ENCODE measurements around the gene THEMIS. TPM values are rescaled to one million over a fixed set of nuclear protein-coding genes. Genes with fewer than 3 reads are reported as not detected.

The THEMIS gene
- total and polyA plus RNA-seq, 10 of the 15 experiments (the other 5 are each of a cell fraction or from before 2014, with no cell fraction given), result 0.06 to 1.5 (median 0.08) TPM; not detected in 6

GRCh38 chr6:127841811-127842210 lies 59.0 kb downstream of the THEMIS start:
- no peaks in the 10 kb centered on the region for H3K9me3 ChIP-seq (replicated peaks; ENCODE audit: control insufficient read depth, insufficient read depth, low read length)
- no peak overlapping the region for H3K4me3 ChIP-seq
- no peak overlapping the region for H3K27ac ChIP-seq (ENCODE audit: control insufficient read depth, insufficient read depth)
- WGBS (ENCODE audit: insufficient coverage, insufficient replicate concordance, low lambda C conversion rate, missing lambda C conversion rate), result 0% methylated on average over 1 of the region's 1 CpG
- H3K4me1 ChIP-seq (ENCODE audit: control insufficient read depth, insufficient read depth, low read length), result no peaks in the 10 kb centered on the region
- in situ Hi-C loops (cut with MboI), result no loop called here
- TF ChIP-seq MYB (IDR thresholded peaks at IDR 0.05; ENCODE audit: borderline replicate concordance, low read depth, low read length) (no peak), RUNX3 (IDR thresholded peaks at IDR 0.05; ENCODE audit: low read length) (no peak), MXI1 (IDR thresholded peaks at IDR 0.05; ENCODE audit: low read depth, low read length) (no peak), SRF (IDR thresholded peaks at IDR 0.05; ENCODE audit: low read depth in 2 of 2, low read length in 2 of 2) (no peak), NRF1 (conservative IDR thresholded peaks at IDR 0.05; ENCODE audit: low read depth, low read length) (no peak)
- ATAC-seq (no peak), FAIRE-seq (no peak), DNase-seq (ENCODE audit: low read depth, low spot score) (no peak)
- H3K27me3 ChIP-seq (replicated peaks in 1 of 2; ENCODE audit: control insufficient read depth in 2 of 2, insufficient read depth in 2 of 2, low read length in 1 of 2), result no peaks in the 10 kb centered on the region
- no TSS peak for BruUV-seq (replicated peaks)
- ChIA-PET RAD21 (ENCODE audit: unreplicated experiment) (no interaction called here), POLR2A (no interaction called here), CTCF (interaction anchor here (0.6 to 2.1 kb wide), 3 partner anchors 14 to 514 kb away, joined by 3 to 9 read pairs (median 3); no protein-coding TSS in a partner anchor), SMC1A (ENCODE audit: uncharacterized antibody, unreplicated experiment) (interaction anchor here (0.6 to 0.9 kb wide), 3 partner anchors 14 to 231 kb away, joined by 3 read pairs; no protein-coding TSS in a partner anchor)
- H3K79me2 ChIP-seq (ENCODE audit: control insufficient read depth, insufficient read depth, low read length), result no peaks in the 10 kb centered on the region
- intact Hi-C loops (cut with micrococcal nuclease; ENCODE audit: unreplicated experiment), result no loop called here
- no peaks in the 10 kb centered on the region for H3K36me3 ChIP-seq (ENCODE audit: control insufficient read depth in 2 of 2, insufficient read depth in 2 of 2, low read length in 1 of 2)
- no peak overlapping the region for H3K4me2 ChIP-seq (ENCODE audit: control insufficient read depth, insufficient read depth)
- no peak overlapping the region for H2AFZ ChIP-seq (ENCODE audit: control insufficient read depth, low read depth, low read length)
- no peak overlapping the region for H3K9ac ChIP-seq (ENCODE audit: control insufficient read depth, insufficient read depth, low read length)
- no peaks in the 10 kb centered on the region for H4K20me1 ChIP-seq (ENCODE audit: control insufficient read depth, insufficient read depth)

- Histone ChIP-seq H3K9ac (ENCODE audit: control insufficient read depth, insufficient read depth, low read length) (no peak overlapping the region), H3K9me3 (replicated peaks; ENCODE audit: control insufficient read depth, insufficient read depth, low read length) (no peaks in the 10 kb centered on the region), H3K4me2 (ENCODE audit: control insufficient read depth, insufficient read depth) (no peak overlapping the region), H3K27me3 (replicated peaks in 1 of 2; ENCODE audit: control insufficient read depth in 2 of 2, insufficient read depth in 2 of 2, low read length in 1 of 2) (no peaks in the 10 kb centered on the region), H2AFZ (ENCODE audit: control insufficient read depth, low read depth, low read length) (no peak overlapping the region), H3K27ac (ENCODE audit: control insufficient read depth, insufficient read depth) (no peak overlapping the region), H3K4me3 (no peak overlapping the region), H3K36me3 (ENCODE audit: control insufficient read depth in 2 of 2, insufficient read depth in 2 of 2, low read length in 1 of 2) (no peaks in the 10 kb centered on the region), H3K79me2 (ENCODE audit: control insufficient read depth, insufficient read depth, low read length) (no peaks in the 10 kb centered on the region), H4K20me1 (ENCODE audit: control insufficient read depth, insufficient read depth) (no peaks in the 10 kb centered on the region), H3K4me1 (ENCODE audit: control insufficient read depth, insufficient read depth, low read length) (no peaks in the 10 kb centered on the region)
- DNase-seq (ENCODE audit: low read depth, low spot score) (no peak), ATAC-seq (no peak), FAIRE-seq (no peak)
- POLR2A ChIA-PET, result no interaction called here
- CTCF ChIA-PET, result no interaction called here
- 54% methylated on average over 4 of the region's 7 CpGs for WGBS (ENCODE audit: insufficient coverage, insufficient replicate concordance, low lambda C conversion rate, missing lambda C conversion rate)
- no TSS peak for BruUV-seq (replicated peaks)
- SMC1A ChIA-PET (ENCODE audit: uncharacterized antibody, unreplicated experiment), result no interaction called here
- RAD21 ChIA-PET (ENCODE audit: unreplicated experiment), result no interaction called here
- in situ Hi-C loops (cut with MboI) (no loop called here), intact Hi-C loops (cut with micrococcal nuclease; ENCODE audit: unreplicated experiment) (no loop called here)
- TF ChIP-seq PML (IDR thresholded peaks at IDR 0.05; ENCODE audit: low read length), result no peak
- no peak for TF ChIP-seq BCL3 (IDR thresholded peaks at IDR 0.05; ENCODE audit: borderline replicate concordance, insufficient read depth, low read depth, low read length, poor library complexity, severe bottlenecking)
- TF ChIP-seq ZSCAN29 (IDR thresholded peaks at IDR 0.05), result no peak
- no peak for TF ChIP-seq USF1 (IDR thresholded peaks at IDR 0.05; ENCODE audit: borderline replicate concordance, extremely low read length, insufficient read depth, low read depth, low read length)
- TF ChIP-seq ZNF622 (IDR thresholded peaks at IDR 0.05), result no peak
- no peak for TF ChIP-seq CREM (IDR thresholded peaks at IDR 0.05; ENCODE audit: low read depth)
- no peak for TF ChIP-seq ZNF274 (IDR thresholded peaks at IDR 0.05; ENCODE audit: insufficient read depth, insufficient read length)
- no peak for TF ChIP-seq SMAD1 (IDR thresholded peaks at IDR 0.05; ENCODE audit: low read depth, partially characterized antibody)
- TF ChIP-seq PAX5 (IDR thresholded peaks at IDR 0.05; ENCODE audit: borderline replicate concordance, low read depth, low read length), result no peak
- no peak for TF ChIP-seq IKZF2 (IDR thresholded peaks at IDR 0.05)
- no peak for TF ChIP-seq POLR2AphosphoS2 (IDR thresholded peaks at IDR 0.05; ENCODE audit: low read depth, low read length)
- TF ChIP-seq CEBPB (IDR thresholded peaks at IDR 0.05; ENCODE audit: borderline replicate concordance in 1 of 2, low read depth in 2 of 2, low read length in 2 of 2), result no peak
These were observed 66.7 kb downstream of the THEMIS start for GRCh38 chr6:127834136-127834535.

Measured in GM12878 (cell line).